B cell (primary cell): Measurements from ENCODE around the gene AUTS2. TPM values are rescaled to one million over a fixed set of nuclear protein-coding genes. Genes with fewer than 3 reads are reported as not detected.

ENCODE experiments used
- ATAC-seq: fragments of 200-7000 bp; cut with Tn5 transposase; one replicate; pipeline ENCODE4 v1.10.0; 2021; ENCODE audit warnings: low read depth, mild to moderate bottlenecking, moderate number of reproducible peaks, moderate library complexity
- CTCF ChIA-PET: fragments of 350-600 bp; sonication (Branson Sonifier 250); formaldehyde crosslinking; loops from one replicate; lab custom pipeline; 2021; ENCODE audit warnings: antibody characterized with exemption, inconsistent platforms; lab: Charles Lee
- POLR2A ChIA-PET: fragments of 350-600 bp; sonication (Branson Sonifier 250); formaldehyde crosslinking; loops from one replicate; lab custom pipeline; 2021; ENCODE audit warnings: antibody characterized with exemption; lab: Charles Lee
- DNase-seq: peaks from one replicate; pipeline ENCODE4 v3.0.0; 2013
- H2AFZ ChIP-seq: 2 replicates; pipeline ENCODE4 v1.6.1; 2012; ENCODE audit warnings: mild to moderate bottlenecking, low read depth, low read length; ENCODE audit not compliant: insufficient read depth, poor library complexity, severe bottlenecking
- H3K27ac ChIP-seq, 2 donors: 1 replicate in 1 of 2; 2 replicates in 1 of 2; pipeline ENCODE4 v1.5.1; 2012 to 2013; ENCODE audit warnings: low read length in 2 of 2, mild to moderate bottlenecking in 2 of 2, moderate library complexity in 1 of 2
- H3K27me3 ChIP-seq, 4 experiments: fragments of 200-600 bp in 1 of 4; sonication (generic) in 1 of 4; replicated peaks in 1 of 4; 1 replicate in 2 of 4; 2 replicates in 2 of 4; pipeline versions ENCODE4 v1.6.1 to v1.7.0; 2013 to 2016; ENCODE audit warnings: low read length in 3 of 4, mild to moderate bottlenecking in 2 of 4, mixed read lengths in 1 of 4, moderate library complexity in 1 of 4; ENCODE audit not compliant: insufficient read depth in 4 of 4, control insufficient read depth in 3 of 4; ENCODE audit errors: control extremely low read depth in 1 of 4
- H3K36me3 ChIP-seq, 2 experiments: replicated peaks in 1 of 2; 1 replicate in 1 of 2; 2 replicates in 1 of 2; pipeline versions ENCODE4 v1.6.1 to v1.7.1; 2013; ENCODE audit warnings: low read length in 1 of 2; ENCODE audit not compliant: insufficient read depth in 2 of 2, control insufficient read depth in 1 of 2; ENCODE audit errors: control extremely low read depth in 1 of 2, extremely low read depth in 1 of 2
- H3K4me1 ChIP-seq, 2 donors: fragments of 200-600 bp in 1 of 2; sonication (generic) in 1 of 2; 1 replicate in 1 of 2; 2 replicates in 1 of 2; pipeline versions ENCODE4 v1.5.1 to v1.6.1; 2013 to 2017; ENCODE audit warnings: low read length in 2 of 2; ENCODE audit not compliant: control insufficient read depth in 2 of 2, insufficient read depth in 2 of 2
- H3K4me2 ChIP-seq: replicated peaks from 2 replicates; pipeline ENCODE3; 2012; ENCODE audit warnings: mild to moderate bottlenecking, low read depth, low read length; ENCODE audit not compliant: poor library complexity, severe bottlenecking
- H3K4me3 ChIP-seq, 5 experiments: fragments of 200-600 bp in 1 of 5; sonication (generic) in 1 of 5; 1 replicate in 3 of 5; 2 replicates in 2 of 5; pipeline versions ENCODE4 v1.5.1 to v1.7.0; 2011 to 2016; ENCODE audit warnings: low read length in 4 of 5, mild to moderate bottlenecking in 4 of 5, low read depth in 2 of 5, control low read depth in 1 of 5, moderate library complexity in 1 of 5; ENCODE audit not compliant: insufficient read depth in 1 of 5; ENCODE audit errors: control extremely low read depth in 1 of 5, extremely low read depth in 1 of 5
- H3K79me2 ChIP-seq: fragments of 200-600 bp; sonication (generic); one replicate; pipeline ENCODE4 v1.6.0; 2016; ENCODE audit warnings: low read length; ENCODE audit not compliant: control insufficient read depth, insufficient read depth
- H3K9ac ChIP-seq: fragments of 200-600 bp; sonication (generic); 2 replicates; pipeline ENCODE4 v1.6.1; 2017; ENCODE audit warnings: mild to moderate bottlenecking, low read length, moderate library complexity
- H3K9me3 ChIP-seq, 3 donors: one replicate each; pipeline versions ENCODE4 v1.6.1 to v1.7.1; 2013; ENCODE audit warnings: low read length in 2 of 3; ENCODE audit not compliant: control insufficient read depth in 2 of 3, insufficient read depth in 1 of 3; ENCODE audit errors: control extremely low read depth in 1 of 3
- H4K20me1 ChIP-seq: 2 replicates; pipeline ENCODE4 v1.6.0; 2012; ENCODE audit warnings: mild to moderate bottlenecking, low read length; ENCODE audit not compliant: insufficient read depth, control insufficient read depth, poor library complexity, severe bottlenecking
- H3K27ac Mint-ChIP-seq: one replicate; pipeline ENCODE4 v1.8.0; 2021; ENCODE audit warnings: mixed read lengths
- H3K27me3 Mint-ChIP-seq: one replicate; pipeline ENCODE4 v1.8.0; 2021; ENCODE audit warnings: mixed read lengths
- H3K4me1 Mint-ChIP-seq: one replicate; pipeline ENCODE4 v1.8.0; 2021; ENCODE audit warnings: mixed read lengths
- H3K4me3 Mint-ChIP-seq: one replicate; pipeline ENCODE4 v1.8.0; 2021; ENCODE audit warnings: mixed read lengths
- H3K9me3 Mint-ChIP-seq: one replicate; pipeline ENCODE4 v1.8.0; 2022; ENCODE audit warnings: mixed read lengths; ENCODE audit not compliant: insufficient read depth
- CTCF ChIP-seq: fragments of 200-600 bp; IDR thresholded peaks from one replicate; pipeline ENCODE4 v1.8.0; 2022; ENCODE audit warnings: antibody characterized with exemption, mild to moderate bottlenecking
- EZH2 ChIP-seq: IDR thresholded peaks from 2 replicates; pipeline ENCODE4 v1.6.1; 2012; ENCODE audit warnings: borderline replicate concordance, low read depth, mild to moderate bottlenecking, moderate library complexity, low read length; ENCODE audit not compliant: insufficient read depth, poor library complexity, severe bottlenecking
- WGBS: methylation state at CpG from one replicate; pipeline ENCODE4 v1.1.5; 2013; ENCODE audit warnings: missing lambda C conversion rate; ENCODE audit not compliant: insufficient coverage; 5-methylcytosine and 5-hydroxymethylcytosine counted together
- intact Hi-C: fragments of 100-400 bp; cut with micrococcal nuclease; formaldehyde crosslinking; loops from one replicate; pipeline ENCODE4 v1.10.0; 2022
- polyA plus RNA-seq: library from polyadenylated mRNA; depleted of rRNA; stranded (reverse); fragments of >200 nt; gene quantifications from 2 replicates; pipeline ENCODE4 v1.2.3, GENCODE V29; 2012
- total RNA-seq, 2 donors: library from RNA; stranded (reverse); fragments of 120-200 nt in 1 of 2; gene quantifications; 1 replicate in 1 of 2; 2 replicates in 1 of 2; pipeline versions ENCODE4 v1.2.3 to v1.2.4, GENCODE V29; 2013 to 2022

AUTS2 gene
- total and polyA plus RNA-seq, 2 donors (not counting 1 experiment from before 2014, with no cell fraction given), result 22.3 to 35.0 TPM

DNA sequence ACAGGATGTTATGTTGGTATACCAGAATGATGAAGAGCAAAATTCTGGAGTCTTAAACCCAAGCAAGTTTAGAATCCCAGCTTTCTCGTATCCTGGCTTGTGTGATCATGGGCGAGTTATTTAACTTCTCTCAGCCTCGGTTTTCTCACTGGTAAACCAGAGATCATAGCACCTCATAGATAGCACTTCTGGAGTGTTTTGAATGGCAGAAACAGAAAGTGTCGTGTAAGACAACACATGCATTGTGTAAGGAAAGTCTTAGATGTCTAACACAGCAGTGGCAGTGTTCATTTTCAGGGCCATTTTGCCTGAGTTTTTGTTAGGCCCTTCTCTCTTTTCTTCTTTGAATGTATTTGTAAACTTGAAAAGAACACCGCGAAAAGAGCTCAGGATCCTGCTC lies 465.1 kb downstream of the AUTS2 start:
- ChIA-PET CTCF (no interaction called here), POLR2A (no interaction called here)
- Histone ChIP-seq H3K79me2 (no peaks in the 10 kb centered on the region), H3K4me1 (no peaks in the 10 kb centered on the region), H3K27me3 (no peaks in the 10 kb centered on the region), H4K20me1 (peaks cover 7% of the 10 kb centered on the region), H3K9ac (no peak overlapping the region), H3K4me3 (no peak overlapping the region), H3K4me2 (no peak overlapping the region), H3K9me3 (no peaks in the 10 kb centered on the region), H2AFZ (no peak overlapping the region), H3K36me3 (no peaks in the 10 kb centered on the region), H3K27ac (no peak overlapping the region)
- TF ChIP-seq CTCF, result no peak
- TF ChIP-seq EZH2, result no peak
- H3K4me1 Mint-ChIP-seq, result peaks cover 8% of the 10 kb centered on the region
- no peak for DNase-seq
- no peaks in the 10 kb centered on the region for H3K9me3 Mint-ChIP-seq
- no peak overlapping the region for H3K27ac Mint-ChIP-seq
- H3K27me3 Mint-ChIP-seq, result no peaks in the 10 kb centered on the region
- no peak overlapping the region for H3K4me3 Mint-ChIP-seq
- WGBS, result 100% methylated on average over 2 of the region's 6 CpGs
- ATAC-seq, result no peak
- intact Hi-C loops, result no loop called here

DNA sequence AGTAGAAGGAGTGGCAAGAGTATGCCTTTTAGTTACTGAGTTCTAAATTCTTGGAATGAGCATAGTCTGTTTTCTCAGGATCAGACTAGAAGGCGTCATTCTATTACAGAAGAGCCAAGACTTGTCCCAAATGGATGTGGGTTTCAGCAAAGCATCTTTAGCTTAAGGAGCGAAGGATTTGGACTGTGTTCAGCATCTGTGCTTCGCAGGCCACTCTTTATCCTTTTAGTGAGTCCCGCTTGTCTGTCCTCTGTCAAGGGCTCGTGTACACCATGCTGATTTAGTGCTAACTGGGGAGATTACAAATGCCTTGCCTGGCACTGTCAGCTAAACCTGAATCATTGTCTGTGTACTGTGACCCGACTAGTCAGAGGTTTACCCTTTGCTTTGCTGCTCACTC lies 465.7 kb downstream of the AUTS2 start:
- no peaks in the 10 kb centered on the region for H3K27me3 ChIP-seq
- no peak overlapping the region for H3K27ac Mint-ChIP-seq
- H4K20me1 ChIP-seq, result peaks cover 7% of the 10 kb centered on the region
- no peaks in the 10 kb centered on the region for H3K9me3 ChIP-seq
- intact Hi-C loops, result no loop called here
- no peak overlapping the region for H3K4me3 ChIP-seq
- no peak overlapping the region for H3K4me3 Mint-ChIP-seq
- no peaks in the 10 kb centered on the region for H3K79me2 ChIP-seq
- H3K4me2 ChIP-seq, result no peak overlapping the region
- POLR2A ChIA-PET, result no interaction called here
- no peaks in the 10 kb centered on the region for H3K36me3 ChIP-seq
- peaks cover 7% of the 10 kb centered on the region for H3K4me1 Mint-ChIP-seq
- no peaks in the 10 kb centered on the region for H3K4me1 ChIP-seq
- ATAC-seq (no peak), DNase-seq (no peak)
- no peak overlapping the region for H3K27ac ChIP-seq
- H3K9me3 Mint-ChIP-seq, result no peaks in the 10 kb centered on the region
- CTCF ChIA-PET, result no interaction called here
- no peak overlapping the region for H3K9ac ChIP-seq
- no peaks in the 10 kb centered on the region for H3K27me3 Mint-ChIP-seq
- TF ChIP-seq EZH2, result no peak
- TF ChIP-seq CTCF, result no peak
- no peak overlapping the region for H2AFZ ChIP-seq
- 99% methylated on average over 5 of the region's 6 CpGs for WGBS
